Daoy (cell line): ENCODE measurements around the gene DLGAP5. TPM values are rescaled to one million over a fixed set of nuclear protein-coding genes. Genes with fewer than 3 reads are reported as not detected.
A peak's percentile ranks its signal among the peaks of the same experiment; 100 is the strongest.

ENCODE experiments used
- DNase-seq: peaks from one replicate; pipeline ENCODE4 v3.0.0-alpha.2; 2015; ENCODE audit warnings: low read depth
- total RNA-seq: library from RNA; depleted of rRNA; stranded (reverse); fragments of >200 nt; shearing (Covaris generic); gene quantifications from 2 replicates; pipeline ENCODE4 v1.2.3, GENCODE V29; 2014

The DLGAP5 gene
- total RNA-seq, 1 experiment from 2014 or later: 155 TPM

- DNase-seq: no peak
Measured at GRCh38 chr14:55180434-55180833, 11.0 kb downstream of the DLGAP5 start.

- no peak for DNase-seq
Measured at GRCh38 chr14:55180006-55180405, 11.4 kb downstream of the DLGAP5 start.

GRCh38 chr14:55170526-55170925, 20.9 kb downstream of the DLGAP5 start:
- DNase-seq: no peak

GRCh38 chr14:55160989-55161388, 30.4 kb downstream of the DLGAP5 start:
- DNase-seq: no peak

GRCh38 chr14:55158412-55158811, 33.0 kb downstream of the DLGAP5 start:
- DNase-seq: no peak

GRCh38 chr14:55157080-55157479, 34.3 kb downstream of the DLGAP5 start:
- no peak for DNase-seq

GRCh38 chr14:55153951-55154350, 37.4 kb downstream of the DLGAP5 start:
- DNase-seq: no peak

GRCh38 chr14:55152052-55152753, 39.2 kb downstream of the DLGAP5 start:
- no peak for DNase-seq

GRCh38 chr14:55151601-55152000, 39.8 kb downstream of the DLGAP5 start:
- DNase-seq: no peak

- DNase-seq: no peak
Measured at GRCh38 chr14:55146425-55146824, 45.0 kb downstream of the DLGAP5 start.

- no peak for DNase-seq
Measured at GRCh38 chr14:55142466-55142865, 48.9 kb downstream of the DLGAP5 start.

- DNase-seq: no peak
Measured at GRCh38 chr14:55141825-55142224, 49.6 kb downstream of the DLGAP5 start.

GRCh38 chr14:55139696-55140509, 51.5 kb downstream of the DLGAP5 start:
- DNase-seq: no peak

GRCh38 chr14:55139141-55139540, 52.2 kb downstream of the DLGAP5 start:
- no peak for DNase-seq

GRCh38 chr14:55138091-55138490, 53.3 kb downstream of the DLGAP5 start:
- DNase-seq: no peak

- no peak for DNase-seq
Measured at GRCh38 chr14:55136885-55137786, 54.2 kb downstream of the DLGAP5 start.

- no peak for DNase-seq
Measured at GRCh38 chr14:55136241-55136640, 55.1 kb downstream of the DLGAP5 start.

GRCh38 chr14:55133416-55133815, 58.0 kb downstream of the DLGAP5 start:
- DNase-seq: no peak

- no peak for DNase-seq
Measured at GRCh38 chr14:55131370-55132137, 59.8 kb downstream of the DLGAP5 start.

- DNase-seq: peak; percentile 63
Measured at GRCh38 chr14:55130196-55130550, 61.2 kb downstream of the DLGAP5 start.

- DNase-seq: peak; percentile 81
Measured at GRCh38 chr14:55129428-55130195, 61.8 kb downstream of the DLGAP5 start.
